ENCODE data around the gene CNTLN. TPM values are rescaled to one million over a fixed set of nuclear protein-coding genes. Genes with fewer than 3 reads are reported as not detected.
"Not testable (repeated sequence)": the region's sequence is repeated elsewhere in the genome, so short reads cannot be mapped to it uniquely, and the experiment has no call there.

The CNTLN gene
- total RNA-seq, 1 donor: 13.0 TPM

GRCh38 chr9:17328331-17328730, 193.5 kb downstream of the CNTLN start:
- TF ChIP-seq CTCF (IDR thresholded peaks at IDR 0.05; ENCODE audit: insufficient read depth, low read depth, low read length): no peak
- H3K4me3 ChIP-seq (ENCODE audit: low read depth, low read length): no peak overlapping the region
- no peak for DNase-seq (ENCODE audit: low read depth)

- H3K4me3 ChIP-seq (ENCODE audit: low read depth, low read length): no peak overlapping the region
- no peak for TF ChIP-seq CTCF (IDR thresholded peaks at IDR 0.05; ENCODE audit: insufficient read depth, low read depth, low read length)
- DNase-seq (ENCODE audit: low read depth): no peak
These were observed 195.3 kb downstream of the CNTLN start for GRCh38 chr9:17330097-17330496.

GRCh38 chr9:17332115-17332514, 197.3 kb downstream of the CNTLN start:
- no peak overlapping the region for H3K4me3 ChIP-seq (ENCODE audit: low read depth, low read length)
- no peak for TF ChIP-seq CTCF (IDR thresholded peaks at IDR 0.05; ENCODE audit: insufficient read depth, low read depth, low read length)
- DNase-seq (ENCODE audit: low read depth): no peak

- DNase-seq (ENCODE audit: low read depth): no peak
- H3K4me3 ChIP-seq (ENCODE audit: low read depth, low read length): no peak overlapping the region
- TF ChIP-seq CTCF (IDR thresholded peaks at IDR 0.05; ENCODE audit: insufficient read depth, low read depth, low read length): no peak
These were observed 204.3 kb downstream of the CNTLN start for GRCh38 chr9:17339156-17339555.

GRCh38 chr9:17342696-17343095, 207.9 kb downstream of the CNTLN start:
- no peak for DNase-seq (ENCODE audit: low read depth)
- no peak overlapping the region for H3K4me3 ChIP-seq (ENCODE audit: low read depth, low read length)
- TF ChIP-seq CTCF (IDR thresholded peaks at IDR 0.05; ENCODE audit: insufficient read depth, low read depth, low read length): no peak

- no peak for TF ChIP-seq CTCF (IDR thresholded peaks at IDR 0.05; ENCODE audit: insufficient read depth, low read depth, low read length)
- no peak overlapping the region for H3K4me3 ChIP-seq (ENCODE audit: low read depth, low read length)
- peak; percentile 40 for DNase-seq (ENCODE audit: low read depth)
These were observed 215.0 kb downstream of the CNTLN start for GRCh38 chr9:17349831-17350230.

GRCh38 chr9:17354006-17354405, 219.2 kb downstream of the CNTLN start:
- H3K4me3 ChIP-seq (ENCODE audit: low read depth, low read length); DNase-seq (ENCODE audit: low read depth): not testable (repeated sequence)
